NCI-H2227 (cell line): ENCODE data around the gene ALDH8A1.
A peak's percentile ranks its signal among the peaks of the same experiment; 100 is the strongest.
"Not testable (repeated sequence)": the region's sequence is repeated elsewhere in the genome, so short reads cannot be mapped to it uniquely, and the experiment has no call there.

Experiments used
- DNase-seq: peaks from one replicate; lab custom pipeline; 2025; ENCODE audit not compliant: unreplicated experiment; lab: John Stamatoyannopoulos, UW

ALDH8A1 gene

GRCh38 chr6:134911547-134911946 lies 38.4 kb downstream of the ALDH8A1 start:
- no peak for DNase-seq

GRCh38 chr6:134910593-134910935 lies 39.3 kb downstream of the ALDH8A1 start:
- no peak for DNase-seq

- no peak for DNase-seq
Observed at GRCh38 chr6:134909701-134910592, 40.0 kb downstream of the ALDH8A1 start.

- DNase-seq, result peak; percentile 1
Observed at GRCh38 chr6:134908906-134909516, 40.9 kb downstream of the ALDH8A1 start.

GRCh38 chr6:134904731-134905130 lies 45.2 kb downstream of the ALDH8A1 start:
- not testable (repeated sequence) for DNase-seq

- DNase-seq, result no peak
Observed at GRCh38 chr6:134903448-134903847, 46.5 kb downstream of the ALDH8A1 start.

- no peak for DNase-seq
Observed at GRCh38 chr6:134902936-134903335, 47.0 kb downstream of the ALDH8A1 start.

GRCh38 chr6:134902074-134902861 lies 47.6 kb downstream of the ALDH8A1 start:
- no peak for DNase-seq

GRCh38 chr6:134898575-134898974 lies 51.3 kb downstream of the ALDH8A1 start:
- no peak for DNase-seq

GRCh38 chr6:134898166-134898565 lies 51.7 kb downstream of the ALDH8A1 start:
- DNase-seq, result not testable (repeated sequence)

- DNase-seq, result peak; percentile 16
Observed at GRCh38 chr6:134896910-134897309, 53.0 kb downstream of the ALDH8A1 start.

GRCh38 chr6:134894800-134895199 lies 55.1 kb downstream of the ALDH8A1 start:
- DNase-seq, result no peak

- DNase-seq, result no peak
Observed at GRCh38 chr6:134892362-134892761, 57.5 kb downstream of the ALDH8A1 start.

GRCh38 chr6:134891633-134892032 lies 58.3 kb downstream of the ALDH8A1 start:
- no peak for DNase-seq

- DNase-seq, result no peak
Observed at GRCh38 chr6:134888316-134888715, 61.6 kb downstream of the ALDH8A1 start.

- no peak for DNase-seq
Observed at GRCh38 chr6:134884752-134885151, 65.1 kb downstream of the ALDH8A1 start.

- DNase-seq, result no peak
Observed at GRCh38 chr6:134883314-134883713, 66.6 kb downstream of the ALDH8A1 start.

- DNase-seq, result peak; percentile 62
Observed at GRCh38 chr6:134882426-134883038, 67.4 kb downstream of the ALDH8A1 start.

GRCh38 chr6:134880487-134881190 lies 69.3 kb downstream of the ALDH8A1 start:
- DNase-seq, result no peak

GRCh38 chr6:134878136-134878535 lies 71.8 kb downstream of the ALDH8A1 start:
- DNase-seq, result no peak

GRCh38 chr6:134875367-134875766 lies 74.5 kb downstream of the ALDH8A1 start:
- no peak for DNase-seq
